GM21515 (cell line): ENCODE results near the gene ASS1.
"Not testable (repeated sequence)": the region's sequence is repeated elsewhere in the genome, so short reads cannot be mapped to it uniquely, and the experiment has no call there.

Experiments
- ATAC-seq: cut with Tn5 transposase; IDR thresholded peaks from one replicate; pipeline ENCODE4 v1.9.1; 2021; ENCODE audit not compliant: unreplicated experiment

Gene ASS1

DNA sequence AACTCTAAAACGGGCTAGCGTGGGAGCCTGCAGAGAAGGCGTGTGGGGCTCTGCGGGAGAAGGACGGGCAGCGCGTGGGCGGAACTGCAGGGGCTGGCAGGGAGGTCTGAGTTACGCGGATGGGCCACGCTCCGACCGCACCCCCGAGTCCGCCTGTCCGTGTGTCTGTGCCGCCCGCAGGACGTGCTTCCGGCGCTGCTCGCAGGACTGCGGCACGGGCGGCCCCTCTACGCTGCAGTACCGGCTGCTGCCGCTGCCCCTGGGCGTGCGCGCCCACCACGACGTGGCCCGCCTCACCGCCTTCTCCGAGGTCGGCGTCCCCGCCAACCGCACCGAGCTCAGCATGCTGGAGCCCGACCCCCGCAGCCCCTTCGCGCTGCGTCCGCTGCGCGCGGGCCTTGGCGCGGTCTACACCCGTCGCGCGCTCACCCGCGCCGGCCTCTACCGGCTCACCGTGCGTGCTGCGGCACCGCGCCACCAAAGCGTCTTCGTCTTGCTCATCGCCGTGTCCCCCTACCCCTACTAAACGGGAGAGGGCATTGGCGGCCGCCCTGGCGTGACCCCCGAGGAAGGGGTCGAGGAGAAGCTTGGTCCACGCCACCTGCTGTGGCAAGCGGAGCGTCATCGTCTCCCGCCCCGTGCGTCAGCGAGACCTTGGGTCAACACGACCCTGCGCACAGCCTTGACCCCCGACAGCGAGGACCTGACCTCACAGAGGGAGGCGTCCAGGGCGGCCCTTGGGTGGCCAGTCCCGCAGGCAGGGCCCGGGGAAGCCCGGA is 11.4 kb upstream of the ASS1 start:
- no peak for ATAC-seq

DNA sequence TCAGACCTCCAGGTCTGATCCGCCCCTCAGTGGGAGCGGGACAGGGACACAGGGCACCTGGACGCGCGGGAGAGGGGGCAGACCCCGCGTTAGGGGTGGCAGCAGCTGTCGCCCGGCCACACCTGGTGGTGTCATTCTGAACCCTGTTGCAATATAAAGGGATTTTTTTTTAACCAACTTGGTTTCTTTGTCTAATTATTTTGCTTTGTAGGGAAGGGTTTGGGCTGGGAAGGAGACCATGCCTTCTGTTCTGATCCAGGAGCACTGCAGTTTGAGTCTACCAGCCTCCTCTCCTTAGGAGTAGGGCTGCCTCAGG is 10.9 kb upstream of the ASS1 start:
- no peak for ATAC-seq

DNA sequence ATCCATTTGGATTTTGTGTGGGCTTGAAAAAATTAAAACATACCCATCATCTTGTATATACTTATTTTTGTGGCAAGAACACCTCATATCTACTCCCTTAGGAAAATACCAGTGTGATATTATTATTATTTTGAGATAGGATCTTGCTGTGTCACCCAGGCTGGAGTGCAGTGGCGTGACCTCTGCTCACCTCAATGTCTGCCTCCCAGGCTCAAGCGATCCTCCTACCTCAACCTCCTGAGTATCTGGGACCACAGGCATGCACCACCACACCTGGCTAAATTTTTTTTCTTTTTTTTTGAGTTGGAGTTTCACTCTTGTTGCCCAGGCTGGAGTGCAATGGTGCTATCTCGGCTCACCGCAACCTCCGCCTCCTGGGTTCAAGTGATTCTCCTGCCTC is 10.1 kb upstream of the ASS1 start:
- not testable (repeated sequence) for ATAC-seq

DNA sequence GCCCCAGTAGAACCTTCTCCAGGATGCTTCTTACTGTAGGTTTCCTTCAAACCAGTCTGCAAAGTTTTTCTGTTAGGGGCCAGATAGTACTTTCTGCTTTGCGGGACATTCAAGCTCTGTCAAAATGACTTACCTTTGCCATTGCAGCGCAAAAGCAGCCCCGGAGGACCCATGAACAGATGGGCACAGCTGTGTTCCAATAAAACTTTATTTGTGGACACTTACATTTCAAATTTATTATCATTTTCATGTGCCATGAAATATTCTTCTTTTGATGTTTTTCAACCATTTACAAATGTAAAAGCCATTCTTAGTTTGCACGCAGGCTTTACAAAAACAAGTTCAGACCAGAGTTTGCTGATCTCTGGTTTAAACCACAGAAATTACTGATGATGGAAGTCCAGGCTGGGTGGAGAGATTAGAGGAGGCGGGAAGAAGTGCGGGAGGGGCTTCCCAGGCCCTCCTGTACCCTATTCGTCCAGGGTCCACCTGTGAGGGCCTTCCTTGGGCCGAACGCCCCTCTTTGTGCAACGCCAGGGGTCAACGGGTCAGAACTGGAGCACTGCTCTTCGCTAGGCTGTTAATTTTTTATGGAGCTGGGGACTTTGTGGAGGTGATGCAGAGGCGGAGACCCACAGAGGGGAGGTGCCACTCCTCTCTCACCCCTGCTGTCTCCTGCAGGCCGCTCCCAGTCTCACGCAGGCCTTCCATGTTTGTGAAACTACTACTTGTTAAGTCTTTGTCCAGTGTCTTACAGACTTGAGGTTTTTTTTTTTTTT is 7.6 kb upstream of the ASS1 start:
- no peak for ATAC-seq

DNA sequence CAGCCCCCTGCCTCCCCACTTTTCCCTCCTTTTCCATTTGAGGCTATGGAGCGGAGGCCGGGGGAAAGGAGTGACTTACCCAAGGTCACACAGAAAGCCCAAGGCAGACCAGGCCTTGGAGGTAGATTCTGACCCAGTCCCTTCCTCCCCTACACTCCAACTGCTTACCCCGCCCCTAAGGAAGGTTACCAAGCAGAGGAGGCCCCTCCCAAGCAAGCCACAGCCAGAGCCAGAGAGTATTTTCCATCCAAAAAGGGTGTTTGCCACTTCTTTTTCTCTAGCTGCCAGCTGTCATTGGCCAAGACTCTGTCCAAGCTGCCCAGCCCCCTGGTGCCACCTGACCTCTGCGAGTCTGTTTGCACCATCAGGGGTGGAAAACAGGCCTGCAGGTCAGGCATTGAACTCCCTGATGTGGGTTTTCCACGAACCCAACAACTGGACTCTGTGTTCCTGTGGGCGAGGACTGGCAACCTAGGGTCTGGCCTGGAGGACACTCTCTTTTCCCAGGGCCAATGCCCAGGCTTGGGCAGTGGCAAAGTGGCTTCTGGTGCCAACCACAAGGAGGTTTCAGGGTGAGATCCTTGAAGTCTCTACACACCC is 6.3 kb upstream of the ASS1 start:
- ATAC-seq: no peak

DNA sequence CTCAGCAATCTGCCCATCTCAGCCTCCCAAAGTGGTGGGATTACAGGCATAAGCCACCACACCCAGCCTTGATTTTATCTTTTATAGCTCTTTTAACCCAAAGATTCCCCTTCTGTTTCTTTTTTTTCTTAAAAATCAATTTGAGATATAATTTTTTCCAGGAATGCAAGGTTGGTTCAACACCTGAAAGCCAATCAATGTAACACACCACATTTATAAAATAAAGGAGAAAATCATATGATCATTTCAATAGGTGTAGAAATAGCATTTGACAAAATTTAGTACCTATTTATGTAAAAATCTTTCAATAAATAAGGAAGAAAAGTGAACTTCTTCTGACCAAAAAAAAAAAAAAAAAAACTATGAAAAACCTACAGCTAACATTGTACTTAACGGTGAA is 3.7 kb upstream of the ASS1 start:
- ATAC-seq: no peak

DNA sequence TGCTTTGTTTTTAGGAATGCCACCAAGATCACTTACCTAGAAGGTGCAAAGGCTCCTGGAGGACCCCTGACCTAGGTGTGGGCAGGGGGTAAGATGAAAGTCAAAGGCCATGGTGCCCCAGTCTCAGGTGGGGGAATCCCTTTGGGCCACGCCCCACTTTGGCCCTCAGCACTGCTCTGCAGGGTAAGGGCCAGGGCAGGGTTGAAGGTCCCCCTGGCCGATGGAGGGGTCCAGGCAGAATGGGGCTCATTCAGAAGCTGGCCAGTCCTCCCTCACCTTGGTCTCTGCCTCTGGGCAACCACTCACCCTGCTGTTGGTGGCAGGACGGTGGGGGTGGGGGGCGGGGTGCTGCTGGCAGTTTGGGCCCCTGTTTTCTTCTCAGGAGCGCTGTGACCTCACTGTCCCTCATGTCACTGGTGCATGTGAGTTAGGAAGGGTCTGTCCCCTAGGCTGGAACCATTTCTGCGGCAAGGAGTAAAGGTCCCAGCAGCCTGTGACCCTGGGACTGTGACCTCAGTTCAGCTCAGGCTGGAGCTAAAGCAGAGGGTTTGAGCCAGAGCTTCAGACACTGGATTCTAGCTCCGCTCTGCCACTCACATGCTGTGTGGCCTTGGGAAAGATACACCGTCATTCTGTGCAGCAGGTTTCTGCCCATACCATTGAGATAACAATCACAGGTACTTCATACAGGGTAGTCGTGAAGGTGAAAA is 1.9 kb upstream of the ASS1 start:
- ATAC-seq: no peak

DNA sequence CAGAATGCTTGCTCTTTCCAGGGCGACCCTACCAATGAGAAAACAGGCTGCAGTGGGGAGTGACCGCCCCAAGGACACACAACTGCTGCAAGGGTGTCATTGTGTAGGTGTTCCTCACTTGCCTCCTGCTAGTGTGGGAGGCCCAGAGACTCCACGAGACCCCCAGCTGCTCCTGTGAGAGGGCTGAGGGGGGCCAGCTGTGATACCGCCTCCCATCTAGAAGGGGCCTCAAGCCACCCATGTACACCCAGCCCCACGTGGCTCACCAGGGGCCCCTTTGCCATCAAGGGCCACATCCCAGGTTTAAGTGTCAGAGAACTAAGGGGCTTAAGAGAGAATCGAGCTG is 1.3 kb upstream of the ASS1 start:
- no peak for ATAC-seq

DNA sequence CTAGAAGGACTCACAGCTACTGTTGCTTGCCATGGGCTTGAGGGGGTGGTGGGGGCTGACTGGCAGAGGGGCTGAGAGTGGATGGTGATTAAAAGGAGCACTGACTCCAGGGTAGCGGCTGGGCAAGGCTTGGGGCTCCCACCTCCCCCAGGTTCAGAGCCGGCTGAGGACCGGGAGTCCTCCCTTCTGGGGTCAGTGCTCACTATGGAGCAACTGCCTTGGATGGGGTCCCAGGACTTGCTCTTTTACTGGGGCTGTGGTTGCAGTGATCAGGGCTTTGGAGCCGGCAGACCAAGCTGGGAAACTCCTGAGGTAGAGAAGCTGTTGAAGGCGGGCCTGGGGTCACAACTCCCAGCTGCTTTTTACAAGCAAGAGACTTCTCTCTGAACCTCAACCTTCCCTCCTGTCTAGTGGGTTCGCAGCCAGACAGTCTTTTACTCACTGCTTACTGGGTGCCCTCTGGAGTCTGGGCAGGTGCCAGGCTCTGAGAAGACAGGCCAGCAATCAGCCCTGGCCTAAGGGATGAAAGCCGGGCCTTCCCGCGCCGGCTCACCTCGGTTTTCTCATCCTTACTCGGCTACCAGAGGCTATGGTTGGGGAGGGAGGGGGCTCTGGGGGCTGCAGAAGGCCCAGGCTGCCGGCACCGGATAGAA is 795 bp upstream of the ASS1 start:
- ATAC-seq: no peak

DNA sequence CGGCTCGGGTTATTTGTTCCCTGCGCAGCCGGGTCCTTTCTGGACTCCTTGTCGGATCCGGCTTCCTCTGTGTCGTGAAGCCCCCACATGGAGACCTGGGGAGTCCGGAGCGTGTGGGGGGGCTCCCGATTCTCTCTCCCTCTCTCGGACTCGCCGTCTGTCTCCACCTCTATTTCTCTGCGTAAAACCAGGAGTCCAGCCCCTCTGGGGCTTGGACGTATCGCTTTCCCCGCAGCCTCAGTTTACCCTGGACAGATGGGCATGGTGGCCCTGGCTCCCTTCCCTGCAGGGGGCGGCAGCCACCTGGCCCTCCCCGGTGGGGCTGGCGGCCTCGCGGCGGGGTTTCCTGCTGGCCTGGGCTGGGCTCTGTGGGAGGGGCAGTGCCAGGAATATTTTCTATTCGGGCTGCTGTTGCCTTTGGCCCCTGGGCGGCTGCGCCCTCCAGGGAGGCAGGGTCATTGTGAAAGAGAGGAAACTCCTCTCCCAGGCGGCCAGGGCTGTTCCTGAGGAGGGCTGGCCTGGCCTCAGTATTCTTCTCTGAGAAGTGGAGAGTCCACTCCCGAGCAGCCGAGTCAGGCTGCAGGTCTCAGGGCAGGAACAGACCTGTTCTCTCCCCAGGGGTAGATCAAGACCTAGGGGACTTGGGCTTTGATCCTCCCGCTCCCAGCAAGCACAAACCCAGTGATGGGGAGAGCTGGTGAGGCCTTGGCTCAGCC is 665 bp downstream of the ASS1 start:
- no peak for ATAC-seq

DNA sequence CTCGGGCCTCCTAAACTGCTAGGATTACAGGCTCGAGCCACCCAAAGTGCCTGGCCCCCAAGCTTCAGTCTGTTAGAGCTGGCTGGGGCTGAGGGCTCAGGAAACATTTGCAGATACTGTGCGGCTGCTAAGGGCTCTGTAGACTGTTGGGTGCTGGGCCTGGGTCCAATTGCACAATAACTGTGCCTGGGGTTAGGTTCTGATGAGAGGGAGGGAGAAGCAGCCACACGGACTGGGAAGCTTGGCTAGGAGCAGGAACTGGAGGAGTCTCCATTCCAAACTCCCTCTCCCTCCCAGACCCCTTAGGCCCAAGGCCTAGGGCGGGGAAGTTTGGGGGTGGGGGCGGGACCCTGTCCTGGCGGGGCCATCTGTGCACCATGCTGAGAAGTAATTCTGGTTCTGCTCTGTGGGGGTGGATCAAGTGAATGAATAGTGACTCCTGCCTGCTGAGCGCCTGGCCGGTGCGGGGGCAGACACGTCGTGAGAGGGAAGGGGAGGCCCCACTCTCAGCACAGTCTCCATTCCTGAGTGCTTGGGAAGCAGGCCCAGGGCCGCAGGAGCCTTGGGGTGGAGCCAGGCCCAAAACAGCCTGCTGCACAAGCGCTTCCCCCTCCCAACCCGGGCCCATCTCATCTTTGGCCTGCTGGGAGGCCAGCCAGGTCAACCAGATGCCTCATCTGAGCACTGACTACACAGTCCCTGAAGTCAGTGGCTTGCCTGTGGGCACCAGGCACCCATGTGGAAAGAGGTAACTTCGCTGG is 1.5 kb downstream of the ASS1 start:
- ATAC-seq: no peak

DNA sequence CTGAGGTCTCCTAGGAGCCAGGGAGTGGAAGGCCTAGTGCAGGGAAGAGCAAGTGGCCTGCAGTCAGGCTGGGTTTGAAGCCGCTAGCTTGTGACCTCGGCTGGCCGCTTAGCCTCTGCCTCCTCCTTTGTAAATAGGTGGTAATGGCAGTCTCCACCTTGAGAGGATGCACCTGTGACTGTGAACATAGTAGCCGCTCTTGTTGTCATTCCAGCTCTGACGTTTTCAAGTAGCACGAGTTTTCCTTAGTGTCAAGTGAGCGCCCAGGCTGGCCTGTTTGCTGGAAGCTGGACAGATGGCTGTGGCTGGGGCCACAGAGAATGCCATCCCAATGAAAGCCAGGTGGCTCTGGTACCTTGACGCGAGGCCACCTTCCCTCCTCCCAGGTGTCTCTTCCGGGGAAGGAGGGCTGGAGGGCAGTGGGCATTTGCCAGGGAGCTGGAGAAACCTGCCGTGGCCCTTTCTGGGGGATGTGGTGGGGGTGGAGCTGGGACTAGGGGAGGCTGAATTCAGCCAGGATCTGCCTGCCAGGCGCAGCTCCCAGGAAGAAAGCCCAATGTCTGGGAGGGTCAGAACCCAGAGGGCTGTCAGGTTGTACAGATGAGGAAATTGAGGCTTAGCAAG is 2.5 kb downstream of the ASS1 start:
- no peak for ATAC-seq

DNA sequence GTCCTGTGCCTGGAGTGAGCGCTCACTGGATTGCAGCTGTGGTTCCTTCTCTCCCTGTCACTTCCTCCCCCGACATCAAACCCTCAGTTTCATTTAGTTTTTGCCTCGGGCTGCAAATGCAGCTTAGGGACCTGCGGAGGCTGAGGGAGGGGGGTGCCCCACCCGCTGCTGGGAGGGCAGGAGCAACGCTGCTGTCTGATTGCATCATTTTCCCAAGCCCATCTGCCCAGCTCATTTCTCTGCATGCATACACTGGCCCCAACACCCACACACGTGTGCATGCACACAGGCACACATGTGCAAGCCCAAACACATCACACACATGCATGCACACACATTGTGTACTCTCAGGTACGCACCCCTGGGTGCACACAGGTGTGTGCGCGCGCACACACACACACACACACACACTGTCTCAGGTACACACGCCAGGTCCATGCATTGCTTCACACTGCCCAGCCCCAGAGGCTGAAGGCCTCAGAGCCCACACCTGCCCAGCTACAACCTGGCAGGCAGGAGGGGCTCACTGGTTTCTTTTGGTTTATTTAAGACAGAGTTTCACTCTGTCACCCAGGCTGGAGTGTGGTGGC is 3.4 kb downstream of the ASS1 start:
- ATAC-seq: no peak

DNA sequence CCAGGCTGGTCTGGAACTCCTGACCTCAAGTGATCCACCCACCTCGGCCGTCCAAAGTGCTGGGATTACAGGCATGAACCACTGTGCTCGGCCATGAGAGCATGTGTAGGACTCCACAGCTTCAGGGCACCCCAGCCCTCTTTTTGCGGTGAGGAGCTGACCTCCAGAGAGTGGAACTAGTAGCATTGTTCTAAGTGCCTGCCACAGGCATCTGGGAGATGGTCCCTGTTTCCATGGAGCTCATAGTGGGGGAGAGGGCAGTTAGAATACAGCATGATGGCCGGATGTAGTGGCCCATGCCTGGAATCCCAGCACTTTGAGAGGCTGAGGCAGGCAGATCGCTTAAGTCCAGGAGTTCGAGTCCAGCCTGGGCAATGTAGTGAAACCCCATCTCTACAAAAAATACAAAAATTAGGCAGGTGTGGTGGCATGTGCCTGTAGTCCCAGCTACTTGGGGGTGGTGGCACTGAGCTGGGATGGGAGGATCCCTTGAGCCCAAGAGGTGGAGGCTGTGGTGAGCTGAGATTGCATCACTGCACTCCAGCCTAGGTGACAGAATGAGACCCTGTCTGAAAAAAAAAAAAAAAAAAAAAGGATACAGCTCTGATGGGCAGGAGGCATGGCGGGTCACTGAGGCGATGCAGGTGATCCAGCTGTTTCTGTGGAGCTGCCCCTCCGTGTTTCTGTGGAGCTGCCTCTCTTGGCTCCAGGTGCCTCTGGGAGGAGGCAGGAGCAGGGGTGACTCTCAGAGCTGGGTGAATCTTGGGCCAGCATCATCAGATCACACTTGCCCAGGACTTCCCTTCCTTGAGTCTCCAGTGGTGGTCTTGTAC is 4.2 kb downstream of the ASS1 start:
- no peak for ATAC-seq

DNA sequence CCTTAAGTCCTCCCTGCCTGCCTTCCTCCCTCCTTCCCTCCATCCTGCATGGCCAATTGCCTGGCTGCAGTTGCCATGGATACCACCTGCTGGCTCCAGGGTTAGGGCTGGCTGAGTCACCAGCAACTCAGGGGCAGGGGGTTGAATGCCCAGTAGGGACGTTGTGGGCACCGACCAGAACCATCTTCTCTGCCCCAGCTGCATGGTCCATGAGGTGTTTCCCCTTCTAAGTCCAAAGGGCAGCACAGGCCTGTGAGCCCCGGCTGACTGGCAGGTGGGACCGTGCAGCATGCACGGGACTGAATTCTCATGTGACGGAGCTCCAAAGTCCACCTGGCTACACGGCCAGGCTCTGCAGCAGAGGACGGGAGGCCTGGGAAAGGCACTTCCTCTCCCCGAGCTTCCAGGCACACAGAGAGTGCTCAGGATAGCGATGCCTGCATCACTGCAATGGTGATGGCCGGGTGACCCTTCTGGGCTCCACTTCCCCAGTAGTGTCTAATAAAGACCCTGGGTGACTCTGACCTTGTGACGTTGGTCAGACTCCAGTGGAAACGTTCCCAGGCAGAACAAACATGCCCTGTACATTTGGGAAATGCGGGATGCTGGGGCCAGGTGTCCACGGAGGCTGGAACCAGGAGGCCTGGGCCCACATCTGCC is 5.7 kb downstream of the ASS1 start:
- no peak for ATAC-seq

DNA sequence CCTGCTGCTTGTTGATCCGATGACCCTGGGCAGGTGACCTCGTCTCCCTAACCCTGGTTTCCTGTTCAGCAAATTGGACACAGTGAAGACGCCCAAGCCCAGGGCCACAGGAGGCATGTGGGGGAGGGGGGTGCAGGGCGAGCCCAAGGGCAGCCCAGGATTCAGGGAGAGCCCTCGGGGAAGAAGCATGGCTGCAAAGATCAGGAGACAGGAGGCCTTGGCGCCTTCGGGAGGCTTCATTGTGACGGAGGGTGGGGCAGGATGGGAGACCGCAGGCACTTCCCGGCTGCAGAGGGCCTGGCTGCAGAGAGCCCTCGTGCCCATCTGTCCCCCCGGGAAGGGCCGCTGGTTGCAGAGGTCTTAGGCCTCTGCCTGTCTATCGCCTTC is 6.2 kb downstream of the ASS1 start:
- no peak for ATAC-seq

DNA sequence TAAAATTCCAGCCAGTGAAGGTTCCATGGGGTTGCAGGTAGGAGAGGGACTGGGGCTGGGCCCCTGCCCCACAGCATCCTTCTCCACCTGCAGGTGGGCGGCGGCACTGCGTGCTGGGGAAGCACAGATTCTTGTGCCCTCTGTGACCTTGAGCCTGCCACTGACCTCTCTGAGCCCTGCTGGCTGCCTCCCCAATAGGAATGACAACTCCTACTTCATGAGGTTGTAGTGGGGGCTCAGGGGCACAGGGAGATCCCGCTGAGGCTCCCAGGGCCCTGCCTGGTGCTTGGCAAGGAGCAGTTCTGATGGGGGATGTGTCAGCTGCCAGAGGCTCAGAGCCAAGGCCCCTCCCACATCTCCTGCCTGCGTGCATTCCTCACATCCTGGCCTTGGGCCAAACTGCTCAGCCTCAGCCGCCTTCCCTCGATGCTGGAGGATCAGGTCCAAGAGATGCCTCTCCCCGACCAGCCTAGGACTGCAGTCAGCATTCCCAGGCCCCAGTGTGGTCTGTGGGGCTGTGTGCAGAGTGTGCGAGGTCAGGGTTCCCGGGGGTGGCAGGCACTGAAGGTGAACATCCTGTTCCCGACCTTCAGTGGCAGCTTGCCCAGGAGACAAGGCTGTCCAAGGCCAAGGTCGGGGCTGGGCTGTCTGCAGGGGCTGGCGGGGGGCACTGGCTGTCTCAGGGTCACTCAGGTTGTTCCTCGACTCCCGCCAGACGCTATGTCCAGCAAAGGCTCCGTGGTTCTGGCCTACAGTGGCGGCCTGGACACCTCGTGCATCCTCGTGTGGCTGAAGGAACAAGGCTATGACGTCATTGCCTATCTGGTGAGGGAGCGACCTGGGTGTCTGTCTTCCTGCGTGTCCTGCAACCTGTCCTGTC is 7.0 kb downstream of the ASS1 start:
- no peak for ATAC-seq
